ENCODE results near the gene MAFB. TPM values are rescaled to one million over a fixed set of nuclear protein-coding genes. Genes with fewer than 3 reads are reported as not detected.

Gene MAFB
- total RNA-seq, 1 donor from 2014 or later: 4.6 TPM

DNA sequence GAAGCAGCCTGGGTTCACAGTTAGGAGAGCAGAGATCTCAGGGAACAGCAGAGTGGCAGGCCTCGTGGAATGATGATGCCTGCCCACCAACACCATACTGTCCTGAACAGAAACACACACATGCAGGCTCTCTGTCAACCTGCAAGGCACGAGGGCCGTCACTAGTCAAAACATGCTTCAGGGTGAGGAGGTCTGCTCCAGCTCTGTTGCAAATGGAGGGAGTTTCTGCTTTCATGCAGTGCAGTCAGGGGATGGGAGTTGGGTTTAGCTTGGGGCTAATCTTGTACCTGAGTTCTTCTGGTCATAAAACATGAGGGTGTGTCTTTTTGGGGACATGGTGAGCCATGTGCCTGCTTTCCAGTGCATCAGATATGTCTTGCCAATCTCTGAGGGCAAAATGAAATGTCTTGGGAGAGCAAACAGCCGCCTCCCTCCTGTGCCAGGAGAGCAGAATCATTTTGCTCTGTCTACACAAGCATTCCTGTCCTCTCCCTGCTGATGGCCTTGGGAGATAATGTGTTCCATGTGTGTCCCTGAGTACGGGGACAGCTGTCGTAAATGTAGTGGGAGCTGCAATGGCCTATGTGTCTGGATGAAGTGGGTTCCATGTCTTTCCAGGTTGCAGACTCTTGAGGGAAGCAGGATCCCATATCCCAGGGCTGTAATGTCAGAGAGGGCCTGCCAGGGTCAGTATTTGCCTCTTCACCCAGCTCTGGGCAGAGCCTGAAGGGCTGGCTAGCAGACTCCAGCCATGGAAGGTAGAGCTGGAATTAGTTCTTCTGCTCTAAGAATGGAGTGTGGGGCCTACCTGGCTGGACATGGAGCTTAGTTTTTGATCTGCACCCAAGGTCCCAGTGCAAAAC is 40.6 kb downstream of the MAFB start:
- no peak for DNase-seq
- no peaks in the 10 kb centered on the region for H3K4me1 Mint-ChIP-seq (ENCODE audit: low read depth, unreplicated experiment)
- no peaks in the 10 kb centered on the region for H3K27me3 Mint-ChIP-seq (ENCODE audit: unreplicated experiment)
- TF ChIP-seq, protein P1, sequence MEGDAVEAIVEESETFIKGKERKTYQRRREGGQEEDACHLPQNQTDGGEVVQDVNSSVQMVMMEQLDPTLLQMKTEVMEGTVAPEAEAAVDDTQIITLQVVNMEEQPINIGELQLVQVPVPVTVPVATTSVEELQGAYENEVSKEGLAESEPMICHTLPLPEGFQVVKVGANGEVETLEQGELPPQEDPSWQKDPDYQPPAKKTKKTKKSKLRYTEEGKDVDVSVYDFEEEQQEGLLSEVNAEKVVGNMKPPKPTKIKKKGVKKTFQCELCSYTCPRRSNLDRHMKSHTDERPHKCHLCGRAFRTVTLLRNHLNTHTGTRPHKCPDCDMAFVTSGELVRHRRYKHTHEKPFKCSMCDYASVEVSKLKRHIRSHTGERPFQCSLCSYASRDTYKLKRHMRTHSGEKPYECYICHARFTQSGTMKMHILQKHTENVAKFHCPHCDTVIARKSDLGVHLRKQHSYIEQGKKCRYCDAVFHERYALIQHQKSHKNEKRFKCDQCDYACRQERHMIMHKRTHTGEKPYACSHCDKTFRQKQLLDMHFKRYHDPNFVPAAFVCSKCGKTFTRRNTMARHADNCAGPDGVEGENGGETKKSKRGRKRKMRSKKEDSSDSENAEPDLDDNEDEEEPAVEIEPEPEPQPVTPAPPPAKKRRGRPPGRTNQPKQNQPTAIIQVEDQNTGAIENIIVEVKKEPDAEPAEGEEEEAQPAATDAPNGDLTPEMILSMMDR (IDR thresholded peaks at IDR 0.05; ENCODE audit: partially characterized antibody, unreplicated experiment): no peak
- no peak overlapping the region for H3K4me3 Mint-ChIP-seq (ENCODE audit: unreplicated experiment)
- H3K9me3 Mint-ChIP-seq (ENCODE audit: unreplicated experiment): peaks cover 4% of the 10 kb centered on the region
- H3K36me3 Mint-ChIP-seq (ENCODE audit: unreplicated experiment): no peaks in the 10 kb centered on the region
- H3K27ac Mint-ChIP-seq (ENCODE audit: unreplicated experiment): no peak overlapping the region

DNA sequence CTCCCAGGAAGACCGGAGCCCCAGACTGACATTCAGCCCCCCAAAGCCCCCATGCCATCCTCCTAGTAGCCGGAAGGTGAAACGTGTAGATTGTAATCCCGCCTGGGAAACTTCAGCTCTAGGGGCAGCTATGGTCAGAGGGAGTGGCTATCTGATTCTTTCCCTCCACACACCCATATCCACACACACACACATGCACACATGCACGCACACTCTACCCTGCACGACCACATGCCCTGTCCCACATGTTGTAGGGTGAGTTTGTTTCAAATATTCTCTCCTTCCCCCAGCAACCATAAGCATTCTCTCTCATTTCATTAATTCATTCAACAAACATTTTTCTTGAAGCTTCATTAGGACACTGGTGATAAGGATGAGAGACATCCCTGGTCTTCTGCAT is 42.2 kb downstream of the MAFB start:
- Mint-ChIP-seq H3K9me3 (ENCODE audit: unreplicated experiment) (peaks cover 4% of the 10 kb centered on the region), H3K4me1 (ENCODE audit: low read depth, unreplicated experiment) (no peaks in the 10 kb centered on the region), H3K27ac (ENCODE audit: unreplicated experiment) (no peak overlapping the region), H3K27me3 (ENCODE audit: unreplicated experiment) (no peaks in the 10 kb centered on the region), H3K4me3 (ENCODE audit: unreplicated experiment) (no peak overlapping the region), H3K36me3 (ENCODE audit: unreplicated experiment) (no peaks in the 10 kb centered on the region)
- no peak for DNase-seq
- TF ChIP-seq, protein P1 (IDR thresholded peaks at IDR 0.05; ENCODE audit: partially characterized antibody, unreplicated experiment): no peak

GRCh38 chr20:40646361-40646760 is 42.7 kb downstream of the MAFB start:
- H3K4me3 Mint-ChIP-seq (ENCODE audit: unreplicated experiment): no peak overlapping the region
- no peaks in the 10 kb centered on the region for H3K36me3 Mint-ChIP-seq (ENCODE audit: unreplicated experiment)
- H3K9me3 Mint-ChIP-seq (ENCODE audit: unreplicated experiment): peaks cover 4% of the 10 kb centered on the region
- no peaks in the 10 kb centered on the region for H3K27me3 Mint-ChIP-seq (ENCODE audit: unreplicated experiment)
- H3K27ac Mint-ChIP-seq (ENCODE audit: unreplicated experiment): no peak overlapping the region
- no peaks in the 10 kb centered on the region for H3K4me1 Mint-ChIP-seq (ENCODE audit: low read depth, unreplicated experiment)
- TF ChIP-seq, protein P1 (IDR thresholded peaks at IDR 0.05; ENCODE audit: partially characterized antibody, unreplicated experiment): no peak
- DNase-seq: no peak

- TF ChIP-seq, protein P1 (IDR thresholded peaks at IDR 0.05; ENCODE audit: partially characterized antibody, unreplicated experiment): no peak
- Mint-ChIP-seq H3K4me1 (ENCODE audit: low read depth, unreplicated experiment) (no peaks in the 10 kb centered on the region), H3K36me3 (ENCODE audit: unreplicated experiment) (no peaks in the 10 kb centered on the region), H3K27me3 (ENCODE audit: unreplicated experiment) (no peaks in the 10 kb centered on the region), H3K9me3 (ENCODE audit: unreplicated experiment) (peaks cover 6% of the 10 kb centered on the region), H3K27ac (ENCODE audit: unreplicated experiment) (no peak overlapping the region), H3K4me3 (ENCODE audit: unreplicated experiment) (no peak overlapping the region)
- DNase-seq: no peak
These were observed 44.2 kb downstream of the MAFB start for GRCh38 chr20:40644863-40645262.

GRCh38 chr20:40643891-40644290 is 45.1 kb downstream of the MAFB start:
- Mint-ChIP-seq H3K4me1 (ENCODE audit: low read depth, unreplicated experiment) (no peaks in the 10 kb centered on the region), H3K9me3 (ENCODE audit: unreplicated experiment) (peaks cover 7% of the 10 kb centered on the region), H3K27me3 (ENCODE audit: unreplicated experiment) (no peaks in the 10 kb centered on the region), H3K27ac (ENCODE audit: unreplicated experiment) (no peak overlapping the region), H3K36me3 (ENCODE audit: unreplicated experiment) (no peaks in the 10 kb centered on the region), H3K4me3 (ENCODE audit: unreplicated experiment) (no peak overlapping the region)
- DNase-seq: no peak
- TF ChIP-seq, protein P1 (IDR thresholded peaks at IDR 0.05; ENCODE audit: partially characterized antibody, unreplicated experiment): no peak

Measured in glutamatergic neuron (in vitro differentiated cells).